HG03558 (cell line): ENCODE results near the gene CTRL.

Experiments used
- ATAC-seq: cut with Tn5 transposase; IDR thresholded peaks from one replicate; pipeline ENCODE4 v1.9.1; 2021; ENCODE audit warnings: moderate number of reproducible peaks; ENCODE audit not compliant: unreplicated experiment; ENCODE audit errors: extremely low read depth

The CTRL gene

GRCh38 chr16:67963662-67964321 is 32.1 kb upstream of the CTRL start:
- no peak for ATAC-seq

- no peak for ATAC-seq
Measured at GRCh38 chr16:67963292-67963661, 31.6 kb upstream of the CTRL start.

GRCh38 chr16:67962135-67962534 is 30.5 kb upstream of the CTRL start:
- no peak for ATAC-seq

GRCh38 chr16:67961551-67961957 is 29.9 kb upstream of the CTRL start:
- no peak for ATAC-seq

GRCh38 chr16:67959536-67960329 is 28.1 kb upstream of the CTRL start:
- no peak for ATAC-seq

GRCh38 chr16:67957622-67958021 is 26.0 kb upstream of the CTRL start:
- no peak for ATAC-seq

GRCh38 chr16:67954421-67955196 is 22.9 kb upstream of the CTRL start:
- ATAC-seq: no peak

- ATAC-seq: no peak
Measured at GRCh38 chr16:67953641-67954375, 22.1 kb upstream of the CTRL start.

- ATAC-seq: no peak
Measured at GRCh38 chr16:67951485-67951884, 19.8 kb upstream of the CTRL start.

GRCh38 chr16:67950335-67950843 is 18.7 kb upstream of the CTRL start:
- ATAC-seq: no peak

GRCh38 chr16:67949645-67950044 is 18.0 kb upstream of the CTRL start:
- ATAC-seq: no peak

- no peak for ATAC-seq
Measured at GRCh38 chr16:67948015-67948414, 16.4 kb upstream of the CTRL start.

GRCh38 chr16:67946966-67947558 is 15.4 kb upstream of the CTRL start:
- no peak for ATAC-seq

GRCh38 chr16:67946128-67946569 is 14.5 kb upstream of the CTRL start:
- ATAC-seq: no peak

GRCh38 chr16:67945392-67945933 is 13.8 kb upstream of the CTRL start:
- ATAC-seq: no peak

- no peak for ATAC-seq
Measured at GRCh38 chr16:67944690-67945391, 13.2 kb upstream of the CTRL start.

- ATAC-seq: no peak
Measured at GRCh38 chr16:67943619-67944504, 12.2 kb upstream of the CTRL start, which contains the start of gene LCAT. LCAT (minus strand) TSS chr16:67944120; CDS start chr16:67944101, 19 bp downstream.

- ATAC-seq: no peak
Measured at GRCh38 chr16:67943256-67943618, 11.6 kb upstream of the CTRL start.
